ENCODE results near the gene VCL.
"Not testable (repeated sequence)": the region's sequence is repeated elsewhere in the genome, so short reads cannot be mapped to it uniquely, and the experiment has no call there.

Gene VCL

DNA sequence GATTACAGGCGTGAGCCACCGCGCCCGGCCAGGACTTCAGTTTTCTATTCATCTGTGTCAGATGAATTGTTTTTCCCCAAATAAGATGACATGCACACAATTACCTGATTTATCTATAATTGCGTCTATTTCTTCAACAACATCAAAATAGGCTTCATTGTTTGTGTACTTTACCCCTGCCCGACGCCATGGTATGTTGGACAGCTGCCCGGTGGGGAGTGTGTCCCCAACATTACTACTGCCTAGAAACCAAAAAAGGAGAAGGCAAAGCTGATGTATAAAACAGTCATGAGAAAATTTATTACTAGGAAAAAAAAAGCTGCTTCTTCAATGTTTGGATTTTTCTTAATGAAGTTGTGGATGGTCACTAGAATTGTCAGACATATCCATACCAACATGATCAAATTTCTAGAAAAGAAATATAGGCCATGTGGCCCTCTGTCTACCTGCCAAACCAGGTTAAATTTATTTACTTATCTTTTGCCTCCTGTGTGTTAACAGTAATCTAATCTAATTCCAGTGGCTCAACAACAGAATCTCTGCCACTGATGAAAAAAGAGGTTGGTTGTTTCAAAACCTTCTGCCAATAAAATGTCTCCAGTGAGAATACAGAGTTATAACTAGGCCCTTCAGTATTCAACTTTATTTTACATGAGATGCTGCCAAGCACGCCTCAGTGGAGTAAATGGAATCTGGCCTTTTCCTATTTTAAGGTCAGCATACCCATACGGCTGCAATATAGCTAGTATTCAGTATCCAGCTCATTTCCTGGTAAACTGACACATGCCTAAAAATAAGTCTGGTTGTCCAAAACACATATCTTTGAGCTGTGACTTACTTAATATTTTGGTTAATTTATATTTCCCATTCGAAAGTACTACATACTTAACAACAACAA, 136.3 kb downstream of the VCL start:
- no peaks in the 10 kb centered on the region for H3K4me1 ChIP-seq
- no peaks in the 10 kb centered on the region for H3K27me3 ChIP-seq
- H3K4me3 ChIP-seq = no peak overlapping the region
- TF ChIP-seq Cebpa-rat (IDR thresholded peaks at IDR 0.05) = no peak
- H3K27ac ChIP-seq = no peak overlapping the region
- no peaks in the 10 kb centered on the region for H3K9me3 ChIP-seq (replicated peaks in 1 of 11)
- peaks cover 92 to 100% (median 98%) of the 10 kb centered on the region in 11 experiments for H3K36me3 ChIP-seq
- H3K9ac ChIP-seq = no peak overlapping the region
- no peak overlapping the region for H3K4me2 ChIP-seq
- H4K20me1 ChIP-seq = peaks cover 0 to 28% (median 9%) of the 10 kb centered on the region in 11 experiments; a peak in 12 of 22 replicates

- Histone ChIP-seq H3K4me2 (no peak overlapping the region), H3K27ac (no peak overlapping the region), H3K4me3 (no peak overlapping the region), H4K20me1 (peaks cover 6 to 39% (median 20%) of the 10 kb centered on the region in 11 experiments; a peak in 17 of 22 replicates), H3K4me1 (no peaks in the 10 kb centered on the region; a peak in 1 of 20 replicates), H3K36me3 (peaks cover 88 to 100% (median 96%) of the 10 kb centered on the region in 11 experiments), H3K9me3 (replicated peaks in 1 of 11) (no peaks in the 10 kb centered on the region), H3K27me3 (no peaks in the 10 kb centered on the region), H3K9ac (no peak overlapping the region)
- no peak for TF ChIP-seq Cebpa-rat (IDR thresholded peaks at IDR 0.05)
Observed at GRCh38 chr10:74135452-74135851, 137.5 kb downstream of the VCL start.

GRCh38 chr10:74137992-74138391, 140.1 kb downstream of the VCL start:
- Histone ChIP-seq H3K4me3 (no peak overlapping the region), H3K27me3 (no peaks in the 10 kb centered on the region)

GRCh38 chr10:74138596-74138995, 140.7 kb downstream of the VCL start:
- H3K4me3 ChIP-seq; H3K4me1 ChIP-seq; H3K9me3 ChIP-seq (replicated peaks in 1 of 11); H3K27ac ChIP-seq; H3K4me2 ChIP-seq; H3K27me3 ChIP-seq; H3K9ac ChIP-seq: not testable (repeated sequence)
- H4K20me1 ChIP-seq = peaks cover 23 to 71% (median 44%) of the 10 kb centered on the region in 11 experiments; a peak in 20 of 22 replicates
- peaks cover 58 to 97% (median 70%) of the 10 kb centered on the region in 11 experiments for H3K36me3 ChIP-seq

More at GRCh38 chr10:74137992-74138391, 140.1 kb downstream of the VCL start:
- H3K9ac ChIP-seq = no peak overlapping the region
- H3K27ac ChIP-seq = no peak overlapping the region
- TF ChIP-seq Cebpa-rat (IDR thresholded peaks at IDR 0.05) = no peak
- no peaks in the 10 kb centered on the region; a peak in 1 of 20 replicates for H3K4me1 ChIP-seq
- peaks cover 20 to 65% (median 38%) of the 10 kb centered on the region in 11 experiments; a peak in 20 of 22 replicates for H4K20me1 ChIP-seq
- H3K9me3 ChIP-seq (replicated peaks in 1 of 11) = no peaks in the 10 kb centered on the region
- H3K4me2 ChIP-seq = no peak overlapping the region
- peaks cover 64 to 97% (median 72%) of the 10 kb centered on the region in 11 experiments for H3K36me3 ChIP-seq

DNA sequence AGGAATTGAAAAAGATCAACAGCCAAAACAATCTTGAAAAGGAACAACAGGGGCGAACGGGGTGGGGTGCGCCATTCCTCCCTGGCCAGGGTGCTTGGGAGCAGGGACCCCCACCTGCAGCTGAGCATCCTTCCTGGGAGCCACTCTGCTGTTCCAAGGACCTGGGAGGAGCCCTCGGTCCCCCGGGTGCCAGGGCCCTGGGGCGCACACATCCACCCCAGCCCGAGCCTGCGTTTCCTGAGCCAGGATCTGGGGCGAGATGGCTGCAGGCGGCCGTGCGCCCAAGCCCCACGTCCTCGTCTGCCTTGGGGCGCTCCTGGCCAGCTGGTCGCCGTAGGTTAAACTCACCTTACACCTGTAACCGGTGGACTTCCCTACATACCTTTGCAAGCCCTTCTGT, 142.1 kb downstream of the VCL start:
- Histone ChIP-seq H3K4me2 (no peak overlapping the region), H3K27ac (no peak overlapping the region), H4K20me1 (peaks cover 26 to 73% (median 54%) of the 10 kb centered on the region in 11 experiments; a peak in 20 of 22 replicates), H3K9me3 (replicated peaks in 1 of 11) (no peaks in the 10 kb centered on the region), H3K4me3 (no peak overlapping the region), H3K36me3 (peaks cover 48 to 97% (median 67%) of the 10 kb centered on the region in 11 experiments), H3K4me1 (peaks cover 0 to 3% (median 0%) of the 10 kb centered on the region in 10 experiments; a peak in 2 of 20 replicates), H3K27me3 (no peaks in the 10 kb centered on the region), H3K9ac (no peak overlapping the region; a peak in 1 of 22 replicates)
- TF ChIP-seq Cebpa-rat (IDR thresholded peaks at IDR 0.05) = no peak

DNA sequence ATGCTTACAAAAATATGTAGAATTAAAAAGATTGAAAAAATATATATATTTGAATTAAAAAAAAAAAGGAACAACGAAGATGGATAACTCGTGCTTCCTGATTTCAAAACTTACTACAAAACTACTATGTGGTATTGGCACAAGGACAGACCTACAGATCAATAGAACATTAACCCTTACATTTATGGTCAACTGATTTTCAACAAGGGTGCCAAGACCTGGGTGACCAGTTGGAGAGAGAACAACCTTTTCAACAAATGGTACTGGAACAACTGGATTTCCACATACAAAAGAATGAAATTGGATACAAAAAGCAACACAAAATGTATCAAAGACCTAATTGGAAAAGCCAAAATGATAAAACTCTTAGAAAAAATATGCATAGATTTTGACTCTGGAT, 142.6 kb downstream of the VCL start:
- Histone ChIP-seq H4K20me1 (peaks cover 26 to 79% (median 60%) of the 10 kb centered on the region in 11 experiments; a peak in 20 of 22 replicates), H3K27me3 (no peaks in the 10 kb centered on the region)

DNA sequence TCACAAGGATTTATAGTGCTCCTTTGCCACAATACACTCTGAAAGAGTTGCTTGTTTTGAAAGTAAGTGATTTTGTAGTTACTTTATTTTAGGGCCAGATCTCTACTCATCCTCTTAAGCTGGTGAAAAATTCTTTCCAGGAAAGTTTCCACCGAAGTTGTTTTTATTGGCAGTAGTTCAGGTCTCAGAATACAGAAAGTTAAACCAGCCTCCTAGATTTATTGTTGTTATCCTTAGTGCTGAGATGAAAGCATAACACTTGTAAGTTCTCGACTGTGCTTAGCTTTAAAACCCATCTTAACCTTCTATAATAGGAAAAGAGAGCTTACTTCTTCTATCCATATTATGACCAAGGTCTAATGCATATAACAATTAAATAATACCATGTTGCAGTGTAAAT, 147.2 kb downstream of the VCL start:
- Histone ChIP-seq H3K4me2 (no peak overlapping the region), H3K9me3 (replicated peaks in 1 of 11) (no peaks in the 10 kb centered on the region), H3K4me1 (peaks cover 15 to 44% (median 23%) of the 10 kb centered on the region in 10 experiments), H3K4me3 (no peak overlapping the region), H3K27me3 (no peaks in the 10 kb centered on the region), H3K9ac (no peak overlapping the region), H3K36me3 (peaks cover 22 to 85% (median 45%) of the 10 kb centered on the region in 11 experiments), H4K20me1 (peaks cover 18 to 91% (median 72%) of the 10 kb centered on the region in 11 experiments; a peak in 18 of 22 replicates), H3K27ac (no peak overlapping the region)
- no peak for TF ChIP-seq Cebpa-rat (IDR thresholded peaks at IDR 0.05)

More for the DNA sequence above, 142.6 kb downstream of the VCL start:
- Histone ChIP-seq H3K4me3 (no peak overlapping the region), H3K36me3 (peaks cover 45 to 97% (median 67%) of the 10 kb centered on the region in 11 experiments), H3K27ac (no peak overlapping the region), H3K9ac (no peak overlapping the region), H3K4me2 (no peak overlapping the region), H3K9me3 (replicated peaks in 1 of 11) (no peaks in the 10 kb centered on the region), H3K4me1 (peaks cover 0 to 3% (median 0%) of the 10 kb centered on the region in 10 experiments; a peak in 2 of 20 replicates)
- no peak for TF ChIP-seq Cebpa-rat (IDR thresholded peaks at IDR 0.05)

DNA sequence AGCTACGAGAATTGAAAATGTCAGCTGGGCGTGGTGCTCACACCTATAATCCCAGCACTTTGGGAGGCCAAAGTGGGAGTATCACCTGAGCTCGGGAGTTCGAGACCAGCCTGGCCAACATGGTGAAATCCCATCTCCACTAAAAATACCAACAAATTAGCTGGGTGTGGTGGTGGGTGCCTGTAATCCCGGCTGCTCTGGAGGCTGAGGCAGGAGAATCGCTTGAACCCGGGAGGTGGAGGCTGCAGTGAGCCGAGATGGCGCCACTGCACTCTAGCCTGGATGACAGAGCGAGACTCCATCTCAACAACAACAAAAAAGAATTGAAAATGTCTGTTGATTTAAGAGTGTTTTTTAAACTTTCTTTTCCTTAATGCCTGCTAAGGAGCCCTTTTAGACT, 149.1 kb downstream of the VCL start:
- H4K20me1 ChIP-seq = peaks cover 11 to 73% (median 54%) of the 10 kb centered on the region in 11 experiments; a peak in 18 of 22 replicates
- not testable (repeated sequence) for H3K9ac ChIP-seq

More for the DNA sequence above, 149.1 kb downstream of the VCL start:
- not testable (repeated sequence) for H3K27ac ChIP-seq; H3K27me3 ChIP-seq; H3K4me3 ChIP-seq; H3K9me3 ChIP-seq (replicated peaks in 1 of 11)
- H3K4me2 ChIP-seq = peak overlapping the region in 3 of 11 experiments; percentile 27 to 56 (median 27); a peak in 3 of 22 replicates
- H3K36me3 ChIP-seq = peaks cover 19 to 70% (median 44%) of the 10 kb centered on the region in 11 experiments; a peak in 21 of 22 replicates
- peaks cover 16 to 45% (median 24%) of the 10 kb centered on the region in 10 experiments for H3K4me1 ChIP-seq

Data from BLaER1 treated with 17β-estradiol and CSF1 and Interleukin-3, amounts not matched to agents 10 nM and 100 nM (cell line).